ENCODE data around the gene SLAMF8.

The SLAMF8 gene

GRCh38 chr1:159849626-159850366, 23.1 kb downstream of the SLAMF8 start:
- DNase-seq = no peak

- no peak for DNase-seq
These were observed 24.7 kb downstream of the SLAMF8 start for GRCh38 chr1:159851407-159851806.

GRCh38 chr1:159853417-159854115, 26.9 kb downstream of the SLAMF8 start:
- DNase-seq = no peak

GRCh38 chr1:159854116-159854692, 27.5 kb downstream of the SLAMF8 start:
- no peak for DNase-seq

- DNase-seq = peak; percentile 10
These were observed 28.1 kb downstream of the SLAMF8 start for GRCh38 chr1:159854693-159855192.

GRCh38 chr1:159855709-159856108, 29.0 kb downstream of the SLAMF8 start:
- no peak for DNase-seq

- no peak for DNase-seq
These were observed 29.9 kb downstream of the SLAMF8 start for GRCh38 chr1:159856576-159856975.

- DNase-seq = no peak
These were observed 31.2 kb downstream of the SLAMF8 start for GRCh38 chr1:159857889-159858288.

- no peak for DNase-seq
These were observed 33.2 kb downstream of the SLAMF8 start for GRCh38 chr1:159859767-159860322.

- DNase-seq = no peak
These were observed 33.8 kb downstream of the SLAMF8 start for GRCh38 chr1:159860456-159860855.

GRCh38 chr1:159861218-159861617, 34.5 kb downstream of the SLAMF8 start:
- DNase-seq = no peak

GRCh38 chr1:159862031-159862430, 35.4 kb downstream of the SLAMF8 start:
- no peak for DNase-seq

- DNase-seq = no peak
These were observed 35.9 kb downstream of the SLAMF8 start, which contains the start of gene VSIG8 for GRCh38 chr1:159862557-159862956. Gene VSIG8, minus strand, starts transcription at chr1:159862657. Its CDS starts 136 bp downstream, at chr1:159862521.

- DNase-seq = no peak
These were observed 37.6 kb downstream of the SLAMF8 start for GRCh38 chr1:159864262-159864661.

- DNase-seq = no peak
These were observed 39.4 kb downstream of the SLAMF8 start for GRCh38 chr1:159866066-159866465.

GRCh38 chr1:159866905-159867663, 40.4 kb downstream of the SLAMF8 start:
- no peak for DNase-seq

GRCh38 chr1:159867664-159868026, 41.0 kb downstream of the SLAMF8 start:
- DNase-seq = no peak

GRCh38 chr1:159868766-159869165, 42.1 kb downstream of the SLAMF8 start:
- DNase-seq = no peak

- DNase-seq = no peak
These were observed 42.5 kb downstream of the SLAMF8 start for GRCh38 chr1:159869173-159869572.

- no peak for DNase-seq
These were observed 42.9 kb downstream of the SLAMF8 start for GRCh38 chr1:159869607-159870006.

- no peak for DNase-seq
These were observed 44.0 kb downstream of the SLAMF8 start for GRCh38 chr1:159870704-159871103.

GRCh38 chr1:159872891-159873290, 46.2 kb downstream of the SLAMF8 start:
- no peak for DNase-seq
